Measurements from ENCODE around the gene HEBP1. TPM values are rescaled to one million over a fixed set of nuclear protein-coding genes. Genes with fewer than 3 reads are reported as not detected.

The HEBP1 gene
- total RNA-seq: 14.7 and 19.4 TPM in 2 replicates

- DNase-seq (ENCODE audit: low read depth): no peak
- Histone ChIP-seq H3K27me3 (ENCODE audit: control insufficient read depth, insufficient read depth, low read length) (no peaks in the 10 kb centered on the region), H3K36me3 (ENCODE audit: control insufficient read depth, insufficient read depth, low read length) (no peaks in the 10 kb centered on the region), H3K4me3 (ENCODE audit: low read depth, low read length) (peak within 1 kb of the TSS; percentile 95)
- no peak for TF ChIP-seq CTCF (IDR thresholded peaks at IDR 0.05; ENCODE audit: insufficient read depth, low read length, poor library complexity, severe bottlenecking)
Measured at GRCh38 chr12:12999959-13000615, at the start of gene HEBP1. HEBP1 (minus strand) TSS chr12:13000265; CDS start chr12:13000114, 151 bp downstream.

- H3K36me3 ChIP-seq (ENCODE audit: control insufficient read depth, insufficient read depth, low read length): no peaks in the 10 kb centered on the region
- DNase-seq (ENCODE audit: low read depth): no peak
- no peak for TF ChIP-seq CTCF (IDR thresholded peaks at IDR 0.05; ENCODE audit: insufficient read depth, low read length, poor library complexity, severe bottlenecking)
- H3K27me3 ChIP-seq (ENCODE audit: control insufficient read depth, insufficient read depth, low read length): no peaks in the 10 kb centered on the region
- H3K4me3 ChIP-seq (ENCODE audit: low read depth, low read length): no peak overlapping the region
Measured at GRCh38 chr12:13049816-13050215, 49.8 kb upstream of the HEBP1 start.

GRCh38 chr12:13046964-13047363 is 46.9 kb upstream of the HEBP1 start:
- Histone ChIP-seq H3K36me3 (ENCODE audit: control insufficient read depth, insufficient read depth, low read length) (no peaks in the 10 kb centered on the region), H3K27me3 (ENCODE audit: control insufficient read depth, insufficient read depth, low read length) (peaks cover 2% of the 10 kb centered on the region), H3K4me3 (ENCODE audit: low read depth, low read length) (no peak overlapping the region)
- TF ChIP-seq CTCF (IDR thresholded peaks at IDR 0.05; ENCODE audit: insufficient read depth, low read length, poor library complexity, severe bottlenecking): no peak
- no peak for DNase-seq (ENCODE audit: low read depth)

- H3K27me3 ChIP-seq (ENCODE audit: control insufficient read depth, insufficient read depth, low read length): peaks cover 2% of the 10 kb centered on the region
- no peaks in the 10 kb centered on the region for H3K36me3 ChIP-seq (ENCODE audit: control insufficient read depth, insufficient read depth, low read length)
- DNase-seq (ENCODE audit: low read depth): no peak
- H3K4me3 ChIP-seq (ENCODE audit: low read depth, low read length): no peak overlapping the region
- no peak for TF ChIP-seq CTCF (IDR thresholded peaks at IDR 0.05; ENCODE audit: insufficient read depth, low read length, poor library complexity, severe bottlenecking)
Measured at GRCh38 chr12:13045816-13046215, 45.8 kb upstream of the HEBP1 start.

GRCh38 chr12:13044906-13045299 is 44.8 kb upstream of the HEBP1 start:
- TF ChIP-seq CTCF (IDR thresholded peaks at IDR 0.05; ENCODE audit: insufficient read depth, low read length, poor library complexity, severe bottlenecking): no peak
- H3K4me3 ChIP-seq (ENCODE audit: low read depth, low read length): peak overlapping the region; percentile 98
- peaks cover 2% of the 10 kb centered on the region for H3K27me3 ChIP-seq (ENCODE audit: control insufficient read depth, insufficient read depth, low read length)
- H3K36me3 ChIP-seq (ENCODE audit: control insufficient read depth, insufficient read depth, low read length): no peaks in the 10 kb centered on the region
- no peak for DNase-seq (ENCODE audit: low read depth)

Measured in kidney epithelial cell (primary cell).